ENCODE measurements around the gene L3MBTL2. TPM values are rescaled to one million over a fixed set of nuclear protein-coding genes. Genes with fewer than 3 reads are reported as not detected.

Gene L3MBTL2
- total RNA-seq, 1 experiment from 2014 or later = 22.3 TPM

DNA sequence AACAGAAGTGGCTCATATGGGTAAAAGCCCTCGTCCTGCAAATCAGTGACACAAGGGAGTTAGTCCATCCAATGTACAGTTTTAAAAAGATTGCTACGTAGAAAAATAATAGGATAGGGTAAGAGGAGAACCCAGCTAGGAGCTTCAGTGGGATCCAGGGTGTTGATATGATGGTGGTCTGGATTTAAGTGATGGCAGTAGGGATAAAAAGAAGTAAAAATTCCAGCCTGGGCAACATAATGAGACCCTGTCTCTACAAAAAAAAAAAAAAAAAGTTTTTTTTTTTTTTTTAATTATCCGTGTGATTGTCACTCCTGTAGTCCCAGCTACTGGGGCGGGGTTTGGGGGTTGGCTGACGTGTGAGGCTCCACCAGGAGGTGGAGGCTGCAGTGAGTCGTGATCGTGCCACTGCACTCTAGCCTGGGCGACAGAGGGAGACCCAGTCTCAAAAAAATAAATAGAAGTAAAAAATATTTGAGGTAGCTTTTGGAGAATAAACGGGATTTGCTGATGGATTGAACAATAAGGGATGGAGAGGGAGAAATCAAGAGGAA, 7.0 kb upstream of the L3MBTL2 start:
- ChIA-PET POLR2A (ENCODE audit: unreplicated experiment) (interaction anchor here (0.6 kb wide), 1 partner anchor 19 kb away, joined by 4 read pairs; no protein-coding TSS in a partner anchor), CTCF (interaction anchor here (1.2 to 2.1 kb wide), 2 partner anchors 39 to 183 kb away, joined by 9 to 10 read pairs; partner anchors contain the start of gene TEF)
- Histone ChIP-seq H3F3A (ENCODE audit: insufficient read depth, low read depth) (peaks cover 43% of the 10 kb centered on the region), H3K4me1 (replicated peaks; ENCODE audit: insufficient read depth) (peaks cover 38% of the 10 kb centered on the region), H3K4me2 (peak overlapping the region; percentile 99), H3K9me2 (ENCODE audit: insufficient read depth) (no peaks in the 10 kb centered on the region), H3K36me3 (ENCODE audit: low read depth) (no peaks in the 10 kb centered on the region), H3K79me2 (ENCODE audit: low read depth) (no peaks in the 10 kb centered on the region), H3K27me3 (ENCODE audit: insufficient read depth, low read depth) (no peaks in the 10 kb centered on the region), H3K4me3 (peak overlapping the region; percentile 82), H4K20me1 (ENCODE audit: insufficient read depth) (no peaks in the 10 kb centered on the region), H3K27ac (no peak overlapping the region), H3K9me3 (ENCODE audit: insufficient read depth, low read depth) (no peaks in the 10 kb centered on the region), H2AFZ (peak overlapping the region; percentile 98)
- DNase-seq = peak; percentile 45 to 62
- no peak for TF ChIP-seq EZH2 (IDR thresholded peaks at IDR 0.05; ENCODE audit: low read depth)
- TF ChIP-seq, protein P1, sequence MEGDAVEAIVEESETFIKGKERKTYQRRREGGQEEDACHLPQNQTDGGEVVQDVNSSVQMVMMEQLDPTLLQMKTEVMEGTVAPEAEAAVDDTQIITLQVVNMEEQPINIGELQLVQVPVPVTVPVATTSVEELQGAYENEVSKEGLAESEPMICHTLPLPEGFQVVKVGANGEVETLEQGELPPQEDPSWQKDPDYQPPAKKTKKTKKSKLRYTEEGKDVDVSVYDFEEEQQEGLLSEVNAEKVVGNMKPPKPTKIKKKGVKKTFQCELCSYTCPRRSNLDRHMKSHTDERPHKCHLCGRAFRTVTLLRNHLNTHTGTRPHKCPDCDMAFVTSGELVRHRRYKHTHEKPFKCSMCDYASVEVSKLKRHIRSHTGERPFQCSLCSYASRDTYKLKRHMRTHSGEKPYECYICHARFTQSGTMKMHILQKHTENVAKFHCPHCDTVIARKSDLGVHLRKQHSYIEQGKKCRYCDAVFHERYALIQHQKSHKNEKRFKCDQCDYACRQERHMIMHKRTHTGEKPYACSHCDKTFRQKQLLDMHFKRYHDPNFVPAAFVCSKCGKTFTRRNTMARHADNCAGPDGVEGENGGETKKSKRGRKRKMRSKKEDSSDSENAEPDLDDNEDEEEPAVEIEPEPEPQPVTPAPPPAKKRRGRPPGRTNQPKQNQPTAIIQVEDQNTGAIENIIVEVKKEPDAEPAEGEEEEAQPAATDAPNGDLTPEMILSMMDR (conservative IDR thresholded peaks at IDR 0.05) = no peak; the same call in 1 of the 2 replicates
- no TSS peak for BruUV-seq (replicated peaks)
- intact Hi-C loops (cut with micrococcal nuclease; ENCODE audit: unreplicated experiment) = no loop called here

DNA sequence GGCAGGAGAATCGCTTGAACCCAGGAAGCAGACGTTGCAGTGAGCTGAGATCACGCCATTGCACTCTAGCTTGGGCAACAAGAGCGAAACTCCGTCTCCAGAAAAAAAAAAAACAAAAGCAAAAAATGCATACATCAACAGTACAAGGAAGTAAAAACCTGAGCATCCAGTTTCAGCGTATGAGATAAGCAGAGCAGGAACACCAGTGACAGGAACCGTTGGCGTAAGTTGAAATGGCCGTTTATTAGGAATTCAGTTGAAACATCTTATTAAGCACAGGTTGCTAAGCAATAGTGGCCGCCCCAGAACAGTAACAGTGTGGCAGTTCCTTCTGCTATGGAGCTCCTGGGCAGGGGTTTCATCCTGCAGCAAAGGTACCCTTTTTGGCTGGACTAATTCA, 4.0 kb upstream of the L3MBTL2 start:
- peak overlapping the region; percentile 55; the same call in 1 of the 2 replicates for H2AFZ ChIP-seq
- no peaks in the 10 kb centered on the region for H3K9me3 ChIP-seq (ENCODE audit: insufficient read depth, low read depth)
- peak; percentile 26 to 92 for DNase-seq
- no TSS peak for BruUV-seq (replicated peaks)
- H3K9me2 ChIP-seq (ENCODE audit: insufficient read depth) = no peaks in the 10 kb centered on the region
- peaks cover 9% of the 10 kb centered on the region for H3K79me2 ChIP-seq (ENCODE audit: low read depth)
- H3K4me2 ChIP-seq = peak overlapping the region; percentile 52
- no peak overlapping the region; the same call in 1 of the 2 replicates for H3K27ac ChIP-seq
- no peaks in the 10 kb centered on the region for H3K36me3 ChIP-seq (ENCODE audit: low read depth)
- TF ChIP-seq, protein P1 (conservative IDR thresholded peaks at IDR 0.05) = no peak
- no peak for TF ChIP-seq EZH2 (IDR thresholded peaks at IDR 0.05; ENCODE audit: low read depth)
- no peaks in the 10 kb centered on the region for H3K27me3 ChIP-seq (ENCODE audit: insufficient read depth, low read depth)
- intact Hi-C loops (cut with micrococcal nuclease; ENCODE audit: unreplicated experiment) = no loop called here
- no peaks in the 10 kb centered on the region for H4K20me1 ChIP-seq (ENCODE audit: insufficient read depth)
- POLR2A ChIA-PET (ENCODE audit: unreplicated experiment) = interaction anchor here (0.5 to 0.6 kb wide), 2 partner anchors 245 to 775 kb away, joined by 3 to 6 read pairs; partner anchors contain the start of gene TOB2
- H3K4me1 ChIP-seq (replicated peaks; ENCODE audit: insufficient read depth) = peaks cover 32% of the 10 kb centered on the region
- CTCF ChIA-PET = no interaction called here
- H3K4me3 ChIP-seq = no peak overlapping the region
- peaks cover 45% of the 10 kb centered on the region for H3F3A ChIP-seq (ENCODE audit: insufficient read depth, low read depth)

DNA sequence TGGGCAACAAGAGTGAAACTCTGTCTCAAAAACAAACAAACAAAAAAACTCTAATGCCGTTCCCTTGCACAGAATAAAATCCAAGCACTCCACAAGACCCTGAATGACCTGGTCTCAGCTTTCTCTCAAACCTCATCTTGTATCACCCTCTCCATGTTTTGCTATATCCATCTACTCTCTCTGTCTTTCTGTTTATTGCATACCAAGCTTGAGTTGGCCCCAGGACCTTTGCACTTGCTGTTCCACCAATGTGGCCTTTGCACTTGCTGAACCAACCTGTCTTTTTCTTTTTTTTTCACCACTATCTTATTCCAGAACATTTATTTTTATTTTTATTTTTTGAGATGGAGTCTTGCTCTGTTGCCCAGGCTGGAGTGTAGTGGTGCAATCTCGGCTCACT, 2.0 kb upstream of the L3MBTL2 start:
- no peak overlapping the region for H3K4me3 ChIP-seq
- no TSS peak for BruUV-seq (replicated peaks)
- peaks cover 25% of the 10 kb centered on the region for H3K4me1 ChIP-seq (replicated peaks; ENCODE audit: insufficient read depth)
- H3K36me3 ChIP-seq (ENCODE audit: low read depth) = no peaks in the 10 kb centered on the region
- no peak overlapping the region for H3K4me2 ChIP-seq
- POLR2A ChIA-PET (ENCODE audit: unreplicated experiment) = no interaction called here
- no peaks in the 10 kb centered on the region for H4K20me1 ChIP-seq (ENCODE audit: insufficient read depth)
- CTCF ChIA-PET = no interaction called here
- intact Hi-C loops (cut with micrococcal nuclease; ENCODE audit: unreplicated experiment) = no loop called here
- no peak for TF ChIP-seq EZH2 (IDR thresholded peaks at IDR 0.05; ENCODE audit: low read depth)
- TF ChIP-seq, protein P1 (conservative IDR thresholded peaks at IDR 0.05) = no peak
- peaks cover 25% of the 10 kb centered on the region for H3K79me2 ChIP-seq (ENCODE audit: low read depth)
- H3K27me3 ChIP-seq (ENCODE audit: insufficient read depth, low read depth) = no peaks in the 10 kb centered on the region
- H2AFZ ChIP-seq = no peak overlapping the region
- no peaks in the 10 kb centered on the region for H3K9me3 ChIP-seq (ENCODE audit: insufficient read depth, low read depth)
- no peak overlapping the region for H3K27ac ChIP-seq
- DNase-seq = no peak
- peaks cover 37% of the 10 kb centered on the region for H3F3A ChIP-seq (ENCODE audit: insufficient read depth, low read depth)
- no peaks in the 10 kb centered on the region for H3K9me2 ChIP-seq (ENCODE audit: insufficient read depth)
